HEK293 (cell line): Measurements from ENCODE around the gene GBGT1.

Experiments
- CTCF ChIA-PET: fragments of 350-600 bp; formaldehyde crosslinking; extraction: SDS; loops from one replicate; lab custom pipeline; 2021; ENCODE audit warnings: antibody characterized with exemption; lab: Yijun Ruan, JAX
- POLR2A ChIA-PET: fragments of 300-600 bp; formaldehyde crosslinking; extraction: SDS; loops from one replicate; lab custom pipeline; 2020; ENCODE audit warnings: antibody characterized with exemption, inconsistent platforms; lab: Yijun Ruan, JAX
- H3K27ac ChIP-seq: fragments of 200-500 bp; sonication (Bioruptor generic); 2 replicates; pipeline ENCODE4 v1.5.1; 2014; ENCODE audit warnings: low read depth, low read length, control low read depth, inconsistent platforms; ENCODE audit errors: extremely low read depth
- H3K36me3 ChIP-seq, 2 experiments: fragments of 200-500 bp in 1 of 2; sonication (Bioruptor generic) in 1 of 2; 1 replicate in 1 of 2; 2 replicates in 1 of 2; pipeline ENCODE4 v1.5.1; 2014 to 2017; ENCODE audit warnings: inconsistent platforms in 2 of 2, low read length in 2 of 2; ENCODE audit not compliant: control insufficient read depth in 2 of 2, insufficient read depth in 1 of 2
- H3K4me1 ChIP-seq: fragments of 200-500 bp; sonication (Bioruptor generic); 2 replicates; pipeline ENCODE4 v1.5.1; 2014; ENCODE audit warnings: mild to moderate bottlenecking, low read length, inconsistent platforms; ENCODE audit not compliant: control insufficient read depth, insufficient read depth
- H3K4me3 ChIP-seq: 2 replicates; pipeline ENCODE4 v1.5.1; 2011; ENCODE audit warnings: low read depth, mild to moderate bottlenecking, control low read depth, low read length, moderate library complexity
- H3K9me3 ChIP-seq: fragments of 200-500 bp; sonication (Bioruptor generic); 2 replicates; pipeline ENCODE4 v1.5.1; 2014; ENCODE audit warnings: low read depth, low read length, inconsistent platforms; ENCODE audit not compliant: control insufficient read depth, insufficient read depth
- BCL11A ChIP-seq: fragments of 450-650 bp; formaldehyde crosslinking; IDR thresholded peaks from 2 replicates; pipeline ENCODE4 v1.5.1; 2016; ENCODE audit warnings: low read depth, missing biosample characterization, missing genetic modification characterization
- KLF16 ChIP-seq: fragments of 450-650 bp; formaldehyde crosslinking; IDR thresholded peaks from 2 replicates; pipeline ENCODE4 v1.5.1; 2017; ENCODE audit warnings: missing biosample characterization, missing genetic modification characterization
- PRDM1 ChIP-seq: fragments of 450-650 bp; formaldehyde crosslinking; IDR thresholded peaks from 2 replicates; pipeline ENCODE4; 2016; ENCODE audit warnings: missing biosample characterization, missing genetic modification characterization
- REPIN1 ChIP-seq: fragments of 450-650 bp; formaldehyde crosslinking; IDR thresholded peaks from 2 replicates; pipeline ENCODE4 v1.5.1; 2017; ENCODE audit warnings: missing biosample characterization, missing genetic modification characterization, low read depth
- ZBTB17 ChIP-seq: fragments of 450-650 bp; formaldehyde crosslinking; IDR thresholded peaks from 2 replicates; pipeline ENCODE4 v1.5.1; 2016; ENCODE audit warnings: missing biosample characterization, missing genetic modification characterization
- ZBTB48 ChIP-seq: fragments of 450-650 bp; formaldehyde crosslinking; IDR thresholded peaks from 2 replicates; pipeline ENCODE4 v1.5.1; 2016; ENCODE audit warnings: missing biosample characterization, missing genetic modification characterization
- ZFP3 ChIP-seq: fragments of 450-650 bp; formaldehyde crosslinking; IDR thresholded peaks from 2 replicates; pipeline ENCODE4 v1.5.1; 2016; ENCODE audit warnings: low read depth, missing biosample characterization, missing genetic modification characterization
- ZNF112 ChIP-seq: fragments of 450-650 bp; formaldehyde crosslinking; IDR thresholded peaks from 2 replicates; pipeline ENCODE4 v1.5.0; 2017; ENCODE audit warnings: missing biosample characterization, missing genetic modification characterization
- ZNF133 ChIP-seq: fragments of 450-650 bp; formaldehyde crosslinking; IDR thresholded peaks from 2 replicates; pipeline ENCODE4 v1.5.1; 2016; ENCODE audit warnings: missing biosample characterization, missing genetic modification characterization
- ZNF274 ChIP-seq, 2 experiments: fragments of 200-500 bp in 1 of 2; fragments of 450-650 bp in 1 of 2; sonication (Bioruptor generic) in 1 of 2; formaldehyde crosslinking in 1 of 2; IDR thresholded peaks; 2 replicates each; pipeline versions ENCODE4 v1.5.1 to v1.6.1; 2014 to 2016; ENCODE audit warnings: borderline replicate concordance in 1 of 2, inconsistent platforms in 1 of 2, low read length in 1 of 2, missing biosample characterization in 1 of 2, missing genetic modification characterization in 1 of 2
- ZNF302 ChIP-seq: fragments of 450-650 bp; formaldehyde crosslinking; IDR thresholded peaks from 2 replicates; pipeline ENCODE4 v1.5.1; 2016; ENCODE audit warnings: missing biosample characterization, missing genetic modification characterization, low read depth
- ZNF311 ChIP-seq: fragments of 450-650 bp; formaldehyde crosslinking; IDR thresholded peaks from 2 replicates; pipeline ENCODE4 v1.5.1; 2017; ENCODE audit warnings: missing biosample characterization, missing genetic modification characterization, borderline replicate concordance
- ZNF404 ChIP-seq: fragments of 450-650 bp; formaldehyde crosslinking; IDR thresholded peaks from 2 replicates; pipeline ENCODE4 v1.5.1; 2017; ENCODE audit warnings: missing biosample characterization, missing genetic modification characterization
- ZNF423 ChIP-seq: fragments of 450-650 bp; formaldehyde crosslinking; IDR thresholded peaks from 2 replicates; pipeline ENCODE4 v1.5.1; 2016; ENCODE audit warnings: missing biosample characterization, missing genetic modification characterization
- ZNF473 ChIP-seq: fragments of 450-650 bp; formaldehyde crosslinking; IDR thresholded peaks from 2 replicates; pipeline ENCODE4 v1.5.1; 2017; ENCODE audit warnings: missing biosample characterization, missing genetic modification characterization
- ZNF558 ChIP-seq: fragments of 450-650 bp; formaldehyde crosslinking; IDR thresholded peaks from 2 replicates; pipeline ENCODE4 v1.5.1; 2016; ENCODE audit warnings: missing biosample characterization, missing genetic modification characterization
- ZNF600 ChIP-seq: fragments of 450-650 bp; formaldehyde crosslinking; IDR thresholded peaks from 2 replicates; pipeline ENCODE4 v1.5.1; 2016; ENCODE audit warnings: missing biosample characterization, missing genetic modification characterization
- ZNF623 ChIP-seq: fragments of 450-650 bp; formaldehyde crosslinking; IDR thresholded peaks from 2 replicates; pipeline ENCODE4 v1.5.1; 2016; ENCODE audit warnings: missing biosample characterization, missing genetic modification characterization
- ZNF626 ChIP-seq: fragments of 450-650 bp; sonication (Bioruptor Pico); formaldehyde crosslinking; IDR thresholded peaks from 2 replicates; pipeline ENCODE4 v1.5.1; 2018; ENCODE audit warnings: missing biosample characterization, missing genetic modification characterization, inconsistent platforms
- ZNF660 ChIP-seq: fragments of 450-650 bp; IDR thresholded peaks from 2 replicates; pipeline ENCODE4 v1.5.1; 2018; ENCODE audit warnings: missing biosample characterization, mild to moderate bottlenecking, missing genetic modification characterization
- TF ChIP-seq, protein P1 (sequence below): fragments of 450-650 bp; formaldehyde crosslinking; IDR thresholded peaks from 2 replicates; pipeline ENCODE4 v1.5.1; 2016; ENCODE audit warnings: missing biosample characterization, missing genetic modification characterization
- TF ChIP-seq, protein P2 (sequence below): fragments of 450-650 bp; formaldehyde crosslinking; IDR thresholded peaks from 2 replicates; pipeline ENCODE4 v1.5.1; 2016; ENCODE audit warnings: missing biosample characterization, missing genetic modification characterization
- TF ChIP-seq, protein P3 (sequence below): fragments of 450-650 bp; formaldehyde crosslinking; IDR thresholded peaks from 2 replicates; pipeline ENCODE4 v1.5.1; 2017; ENCODE audit warnings: missing biosample characterization, mild to moderate bottlenecking, missing genetic modification characterization, moderate library complexity
- TF ChIP-seq, protein P4 (sequence below): sonication (generic); formaldehyde crosslinking; IDR thresholded peaks from 2 replicates; pipeline ENCODE4 v1.8.1; 2022; ENCODE audit warnings: mild to moderate bottlenecking, moderate library complexity, missing genetic modification reagents
- TF ChIP-seq, protein P5 (sequence below): fragments of 450-650 bp; formaldehyde crosslinking; IDR thresholded peaks from 2 replicates; pipeline ENCODE4 v1.5.1; 2016; ENCODE audit warnings: missing biosample characterization, missing genetic modification characterization
- TF ChIP-seq, protein P6 (sequence below): fragments of 450-650 bp; formaldehyde crosslinking; IDR thresholded peaks from 2 replicates; pipeline ENCODE4 v1.5.1; 2016; ENCODE audit warnings: missing biosample characterization, missing genetic modification characterization

The GBGT1 gene

DNA sequence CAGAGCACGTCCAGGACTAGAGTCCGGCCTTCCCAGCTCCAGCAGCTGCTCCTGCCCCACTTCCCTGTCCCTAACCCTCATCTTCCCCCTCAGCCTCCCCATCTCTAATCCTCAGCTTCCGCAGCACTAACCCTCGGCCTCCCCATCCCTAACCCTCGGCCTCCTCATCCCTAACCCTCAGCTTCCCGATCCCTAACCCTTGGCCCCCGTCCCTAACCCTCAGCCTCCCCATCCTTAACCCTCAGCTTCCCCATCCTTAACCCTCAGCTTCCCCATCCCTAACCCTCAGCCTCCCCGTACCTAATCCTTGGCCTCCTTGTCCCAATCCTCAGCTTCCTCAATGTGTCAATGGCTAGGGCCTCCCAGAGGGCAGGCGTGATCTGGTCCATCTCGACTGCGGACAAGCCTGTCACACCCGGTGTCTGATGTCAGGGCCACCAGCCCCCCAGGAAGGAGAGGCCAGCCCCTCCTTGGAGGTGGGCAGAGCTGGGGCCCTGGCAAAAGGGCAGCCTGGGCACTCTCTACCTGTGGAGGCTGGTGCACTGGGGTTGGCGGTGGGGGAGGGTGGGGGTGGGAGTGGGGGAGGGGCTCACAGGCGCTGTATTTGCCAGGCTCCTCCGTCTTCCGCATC is 43.9 kb upstream of the GBGT1 start:
- Histone ChIP-seq H3K36me3 (no peaks in the 10 kb centered on the region), H3K27ac (no peak overlapping the region), H3K9me3 (no peaks in the 10 kb centered on the region), H3K4me3 (no peak overlapping the region), H3K4me1 (no peaks in the 10 kb centered on the region)
- POLR2A ChIA-PET: no interaction called here
- TF ChIP-seq, protein P1, sequence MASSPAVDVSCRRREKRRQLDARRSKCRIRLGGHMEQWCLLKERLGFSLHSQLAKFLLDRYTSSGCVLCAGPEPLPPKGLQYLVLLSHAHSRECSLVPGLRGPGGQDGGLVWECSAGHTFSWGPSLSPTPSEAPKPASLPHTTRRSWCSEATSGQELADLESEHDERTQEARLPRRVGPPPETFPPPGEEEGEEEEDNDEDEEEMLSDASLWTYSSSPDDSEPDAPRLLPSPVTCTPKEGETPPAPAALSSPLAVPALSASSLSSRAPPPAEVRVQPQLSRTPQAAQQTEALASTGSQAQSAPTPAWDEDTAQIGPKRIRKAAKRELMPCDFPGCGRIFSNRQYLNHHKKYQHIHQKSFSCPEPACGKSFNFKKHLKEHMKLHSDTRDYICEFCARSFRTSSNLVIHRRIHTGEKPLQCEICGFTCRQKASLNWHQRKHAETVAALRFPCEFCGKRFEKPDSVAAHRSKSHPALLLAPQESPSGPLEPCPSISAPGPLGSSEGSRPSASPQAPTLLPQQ (tag by site-specific recombination): no peak
- TF ChIP-seq, protein P2, sequence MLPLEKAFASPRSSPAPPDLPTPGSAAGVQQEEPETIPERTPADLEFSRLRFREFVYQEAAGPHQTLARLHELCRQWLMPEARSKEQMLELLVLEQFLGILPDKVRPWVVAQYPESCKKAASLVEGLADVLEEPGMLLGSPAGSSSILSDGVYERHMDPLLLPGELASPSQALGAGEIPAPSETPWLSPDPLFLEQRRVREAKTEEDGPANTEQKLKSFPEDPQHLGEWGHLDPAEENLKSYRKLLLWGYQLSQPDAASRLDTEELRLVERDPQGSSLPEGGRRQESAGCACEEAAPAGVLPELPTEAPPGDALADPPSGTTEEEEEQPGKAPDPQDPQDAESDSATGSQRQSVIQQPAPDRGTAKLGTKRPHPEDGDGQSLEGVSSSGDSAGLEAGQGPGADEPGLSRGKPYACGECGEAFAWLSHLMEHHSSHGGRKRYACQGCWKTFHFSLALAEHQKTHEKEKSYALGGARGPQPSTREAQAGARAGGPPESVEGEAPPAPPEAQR (tag by site-specific recombination): no peak
- peak; percentile 39; the same call in 1 of the 2 replicates for TF ChIP-seq ZNF600
- TF ChIP-seq, protein P3, sequence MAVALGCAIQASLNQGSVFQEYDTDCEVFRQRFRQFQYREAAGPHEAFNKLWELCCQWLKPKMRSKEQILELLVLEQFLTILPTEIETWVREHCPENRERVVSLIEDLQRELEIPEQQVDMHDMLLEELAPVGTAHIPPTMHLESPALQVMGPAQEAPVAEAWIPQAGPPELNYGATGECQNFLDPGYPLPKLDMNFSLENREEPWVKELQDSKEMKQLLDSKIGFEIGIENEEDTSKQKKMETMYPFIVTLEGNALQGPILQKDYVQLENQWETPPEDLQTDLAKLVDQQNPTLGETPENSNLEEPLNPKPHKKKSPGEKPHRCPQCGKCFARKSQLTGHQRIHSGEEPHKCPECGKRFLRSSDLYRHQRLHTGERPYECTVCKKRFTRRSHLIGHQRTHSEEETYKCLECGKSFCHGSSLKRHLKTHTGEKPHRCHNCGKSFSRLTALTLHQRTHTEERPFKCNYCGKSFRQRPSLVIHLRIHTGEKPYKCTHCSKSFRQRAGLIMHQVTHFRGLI (tag by site-specific recombination): no peak
- TF ChIP-seq BCL11A (tag by site-specific recombination): 0 out of 2 replicates have a peak, but pooled peaks have one; percentile 28
- peak; percentile 90 for TF ChIP-seq ZBTB48 (tag by site-specific recombination)
- TF ChIP-seq ZNF626: no peak
- TF ChIP-seq ZNF311 (tag by site-specific recombination): 0 out of 2 replicates have a peak, but pooled peaks have one; percentile 72
- no peak for TF ChIP-seq PRDM1 (tag by site-specific recombination)
- TF ChIP-seq, protein P4, sequence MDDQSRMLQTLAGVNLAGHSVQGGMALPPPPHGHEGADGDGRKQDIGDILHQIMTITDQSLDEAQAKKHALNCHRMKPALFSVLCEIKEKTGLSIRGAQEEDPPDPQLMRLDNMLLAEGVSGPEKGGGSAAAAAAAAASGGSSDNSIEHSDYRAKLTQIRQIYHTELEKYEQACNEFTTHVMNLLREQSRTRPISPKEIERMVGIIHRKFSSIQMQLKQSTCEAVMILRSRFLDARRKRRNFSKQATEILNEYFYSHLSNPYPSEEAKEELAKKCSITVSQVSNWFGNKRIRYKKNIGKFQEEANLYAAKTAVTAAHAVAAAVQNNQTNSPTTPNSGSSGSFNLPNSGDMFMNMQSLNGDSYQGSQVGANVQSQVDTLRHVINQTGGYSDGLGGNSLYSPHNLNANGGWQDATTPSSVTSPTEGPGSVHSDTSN: no peak
- CTCF ChIA-PET: interaction anchor here (0.6 to 1.4 kb wide), 4 partner anchors 22 to 452 kb away, joined by 3 to 8 read pairs (median 4); no protein-coding TSS in a partner anchor

DNA sequence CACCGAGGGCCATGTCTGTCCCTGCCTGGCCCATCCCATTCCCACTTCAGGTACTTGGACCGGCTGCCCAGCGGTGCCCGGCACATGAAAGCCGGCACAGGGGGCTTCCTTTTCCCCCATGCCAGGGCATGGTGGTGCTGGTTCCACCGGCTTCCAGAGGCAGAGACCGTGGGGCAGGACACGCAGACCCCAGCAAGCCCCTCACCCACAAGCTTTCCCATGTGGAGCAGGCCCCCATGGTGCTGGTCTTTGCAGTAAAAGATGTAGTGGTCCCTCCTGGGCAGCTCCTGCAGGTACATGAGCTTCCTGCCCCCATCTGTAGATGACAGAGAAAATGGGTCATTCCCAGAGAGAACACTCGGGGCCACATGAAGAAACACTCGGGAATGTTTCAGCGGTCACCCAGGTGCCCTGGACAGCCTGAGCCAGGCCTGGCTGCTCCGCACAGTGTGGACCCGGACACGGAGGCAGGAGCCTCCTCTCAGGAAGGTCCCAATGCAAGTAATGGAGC is 43.4 kb upstream of the GBGT1 start:
- no peak overlapping the region for H3K27ac ChIP-seq
- H3K36me3 ChIP-seq: no peaks in the 10 kb centered on the region
- no peaks in the 10 kb centered on the region for H3K9me3 ChIP-seq
- H3K4me3 ChIP-seq: no peak overlapping the region
- POLR2A ChIA-PET: no interaction called here
- H3K4me1 ChIP-seq: no peaks in the 10 kb centered on the region
- CTCF ChIA-PET: interaction anchor here (0.6 to 1.4 kb wide), 3 partner anchors 21 to 452 kb away, joined by 3 to 8 read pairs (median 4); no protein-coding TSS in a partner anchor
- TF ChIP-seq, protein P5, sequence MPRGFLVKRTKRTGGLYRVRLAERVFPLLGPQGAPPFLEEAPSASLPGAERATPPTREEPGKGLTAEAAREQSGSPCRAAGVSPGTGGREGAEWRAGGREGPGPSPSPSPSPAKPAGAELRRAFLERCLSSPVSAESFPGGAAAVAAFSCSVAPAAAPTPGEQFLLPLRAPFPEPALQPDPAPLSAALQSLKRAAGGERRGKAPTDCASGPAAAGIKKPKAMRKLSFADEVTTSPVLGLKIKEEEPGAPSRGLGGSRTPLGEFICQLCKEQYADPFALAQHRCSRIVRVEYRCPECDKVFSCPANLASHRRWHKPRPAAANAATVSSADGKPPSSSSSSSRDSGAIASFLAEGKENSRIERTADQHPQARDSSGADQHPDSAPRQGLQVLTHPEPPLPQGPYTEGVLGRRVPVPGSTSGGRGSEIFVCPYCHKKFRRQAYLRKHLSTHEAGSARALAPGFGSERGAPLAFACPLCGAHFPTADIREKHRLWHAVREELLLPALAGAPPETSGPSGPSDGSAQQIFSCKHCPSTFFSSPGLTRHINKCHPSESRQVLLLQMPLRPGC (tag by site-specific recombination): no peak
- TF ChIP-seq ZNF660 (tag by site-specific recombination) (no peak), ZNF423 (no peak), REPIN1 (tag by site-specific recombination) (no peak), ZNF473 (tag by site-specific recombination) (no peak), ZFP3 (tag by site-specific recombination) (no peak), ZNF302 (tag by site-specific recombination) (no peak), ZNF112 (tag by site-specific recombination) (no peak), KLF16 (tag by site-specific recombination) (no peak), ZNF133 (tag by site-specific recombination) (no peak), ZNF558 (tag by site-specific recombination) (no peak), ZNF623 (tag by site-specific recombination) (no peak), ZBTB17 (no peak), ZNF274 (IDR thresholded peaks at IDR 0.05; ENCODE audit: low read length) (no peak), ZNF274 (tag by site-specific recombination; IDR thresholded peaks at IDR 0.05; ENCODE audit: borderline replicate concordance) (no peak), ZNF404 (tag by site-specific recombination) (no peak)
- TF ChIP-seq, protein P6, sequence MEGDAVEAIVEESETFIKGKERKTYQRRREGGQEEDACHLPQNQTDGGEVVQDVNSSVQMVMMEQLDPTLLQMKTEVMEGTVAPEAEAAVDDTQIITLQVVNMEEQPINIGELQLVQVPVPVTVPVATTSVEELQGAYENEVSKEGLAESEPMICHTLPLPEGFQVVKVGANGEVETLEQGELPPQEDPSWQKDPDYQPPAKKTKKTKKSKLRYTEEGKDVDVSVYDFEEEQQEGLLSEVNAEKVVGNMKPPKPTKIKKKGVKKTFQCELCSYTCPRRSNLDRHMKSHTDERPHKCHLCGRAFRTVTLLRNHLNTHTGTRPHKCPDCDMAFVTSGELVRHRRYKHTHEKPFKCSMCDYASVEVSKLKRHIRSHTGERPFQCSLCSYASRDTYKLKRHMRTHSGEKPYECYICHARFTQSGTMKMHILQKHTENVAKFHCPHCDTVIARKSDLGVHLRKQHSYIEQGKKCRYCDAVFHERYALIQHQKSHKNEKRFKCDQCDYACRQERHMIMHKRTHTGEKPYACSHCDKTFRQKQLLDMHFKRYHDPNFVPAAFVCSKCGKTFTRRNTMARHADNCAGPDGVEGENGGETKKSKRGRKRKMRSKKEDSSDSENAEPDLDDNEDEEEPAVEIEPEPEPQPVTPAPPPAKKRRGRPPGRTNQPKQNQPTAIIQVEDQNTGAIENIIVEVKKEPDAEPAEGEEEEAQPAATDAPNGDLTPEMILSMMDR: no peak
